Liver (tissue), 9 donors: ENCODE data around the gene TBCCD1. TPM values are rescaled to one million over a fixed set of nuclear protein-coding genes. Genes with fewer than 3 reads are reported as not detected.

Source experiments
- DNase-seq: peaks from one replicate; pipeline ENCODE4 v3.0.0-alpha.2; 2017; ENCODE audit warnings: low spot score
- H3K27ac ChIP-seq, 2 donors: one replicate each; pipeline ENCODE4 v1.7.0; 2013; ENCODE audit warnings: inconsistent platforms in 2 of 2, low read length in 2 of 2, control low read depth in 1 of 2, low read depth in 1 of 2, mild to moderate bottlenecking in 1 of 2
- H3K27me3 ChIP-seq, 4 donors: one replicate each; pipeline versions ENCODE4 v1.6.1 to v1.7.0; 2013; ENCODE audit warnings: low read length in 3 of 4, inconsistent platforms in 1 of 4, mild to moderate bottlenecking in 1 of 4, moderate library complexity in 1 of 4; ENCODE audit not compliant: control insufficient read depth in 4 of 4, insufficient read depth in 4 of 4
- H3K36me3 ChIP-seq, 4 donors: one replicate each; pipeline versions ENCODE4 v1.6.1 to v1.7.0; 2013; ENCODE audit warnings: low read length in 3 of 4, mild to moderate bottlenecking in 3 of 4, low read depth in 1 of 4, moderate library complexity in 1 of 4; ENCODE audit not compliant: control insufficient read depth in 4 of 4, insufficient read depth in 3 of 4
- H3K4me1 ChIP-seq, 4 donors: one replicate each; pipeline versions ENCODE4 v1.6.1 to v1.7.0; 2013; ENCODE audit warnings: low read length in 3 of 4, mild to moderate bottlenecking in 3 of 4, moderate library complexity in 1 of 4; ENCODE audit not compliant: control insufficient read depth in 4 of 4, insufficient read depth in 4 of 4
- H3K4me3 ChIP-seq, 3 donors: one replicate each; pipeline versions ENCODE4 v1.6.1 to v1.7.0; 2013; ENCODE audit warnings: low read length in 3 of 3, control low read depth in 1 of 3, low read depth in 1 of 3, mild to moderate bottlenecking in 1 of 3
- H3K9ac ChIP-seq, 2 donors: one replicate each; pipeline ENCODE4 v1.7.0; 2013; ENCODE audit warnings: low read length in 2 of 2, mild to moderate bottlenecking in 2 of 2, moderate library complexity in 2 of 2, control low read depth in 1 of 2, low read depth in 1 of 2
- H3K9me3 ChIP-seq, 4 donors: one replicate each; pipeline versions ENCODE4 v1.6.1 to v1.7.0; 2013; ENCODE audit warnings: low read length in 3 of 4; ENCODE audit not compliant: control insufficient read depth in 4 of 4
- ATF3 ChIP-seq: IDR thresholded peaks from 2 replicates; pipeline ENCODE4 v1.6.1; 2016; ENCODE audit warnings: antibody characterized with exemption
- FOXA2 ChIP-seq: IDR thresholded peaks from 2 replicates; pipeline ENCODE4 v1.6.1; 2016; ENCODE audit warnings: antibody characterized with exemption
- GABPA ChIP-seq, 2 donors: IDR thresholded peaks in 1 of 2; conservative IDR thresholded peaks in 1 of 2; 2 replicates each; pipeline ENCODE4 v1.6.1; 2016; ENCODE audit warnings: antibody characterized with exemption in 2 of 2, mild to moderate bottlenecking in 1 of 2, moderate library complexity in 1 of 2
- HNF4A ChIP-seq, 2 donors: conservative IDR thresholded peaks; 2 replicates each; pipeline ENCODE4 v1.6.1; 2016; ENCODE audit warnings: antibody characterized with exemption in 2 of 2, mild to moderate bottlenecking in 2 of 2
- JUND ChIP-seq, 2 donors: IDR thresholded peaks; 2 replicates each; pipeline ENCODE4 v1.6.1; 2016; ENCODE audit warnings: antibody characterized with exemption in 2 of 2
- NR2F2 ChIP-seq: IDR thresholded peaks from 2 replicates; pipeline ENCODE4 v1.6.1; 2016; ENCODE audit warnings: antibody characterized with exemption
- RAD21 ChIP-seq, 2 donors: IDR thresholded peaks; 2 replicates each; pipeline ENCODE4 v1.6.1; 2016; ENCODE audit warnings: antibody characterized with exemption in 2 of 2, mild to moderate bottlenecking in 2 of 2
- REST ChIP-seq: IDR thresholded peaks from 2 replicates; pipeline ENCODE4 v1.6.1; 2016; ENCODE audit warnings: antibody characterized with exemption, mild to moderate bottlenecking
- RXRA ChIP-seq, 2 donors: IDR thresholded peaks; 2 replicates each; pipeline ENCODE4 v1.6.1; 2017 to 2018; ENCODE audit warnings: antibody characterized with exemption in 2 of 2, mild to moderate bottlenecking in 1 of 2
- SP1 ChIP-seq: IDR thresholded peaks from 2 replicates; pipeline ENCODE4 v1.6.1; 2018; ENCODE audit warnings: antibody characterized with exemption, mild to moderate bottlenecking
- TAF1 ChIP-seq: conservative IDR thresholded peaks from 2 replicates; pipeline ENCODE4 v1.6.1; 2016; ENCODE audit warnings: antibody characterized with exemption, mild to moderate bottlenecking
- YY1 ChIP-seq: IDR thresholded peaks from 2 replicates; pipeline ENCODE4 v1.6.1; 2016; ENCODE audit warnings: antibody characterized with exemption, mild to moderate bottlenecking
- WGBS: extraction: QIAGEN DNeasy Blood & Tissue Kit; methylation state at CpG from one replicate; pipeline ENCODE4 v1.1.7; 2013; 5-methylcytosine and 5-hydroxymethylcytosine counted together
- polyA plus RNA-seq, 2 donors: library from polyadenylated mRNA; stranded (reverse) in 1 of 2; unstranded in 1 of 2; fragments of 200-250 nt in 1 of 2; fragments of >200 nt in 1 of 2; fragmentation: Nextera tagmentation in 1 of 2; extraction: Ambion mirVana in 1 of 2; gene quantifications; one replicate each; pipeline versions ENCODE4 v1.2.1 to v1.2.3, GENCODE V29; 2013 to 2015
- total RNA-seq, 2 donors: library from RNA; depleted of rRNA; stranded (reverse); fragments of >200 nt; gene quantifications; one replicate each; pipeline ENCODE4 v1.2.3, GENCODE V29; 2014
- TF ChIP-seq, protein P1 (sequence below): fragments of 150-350 bp; IDR thresholded peaks from 2 replicates; pipeline ENCODE4 v1.5.1; 2017; ENCODE audit warnings: improper control_type of control experiment, low read depth, low read length; ENCODE audit not compliant: missing input control
- TF ChIP-seq, protein P2 (sequence below): IDR thresholded peaks from 2 replicates; pipeline ENCODE4 v1.6.1; 2016; ENCODE audit warnings: antibody characterized with exemption
- donor health status: healthy.
- donor health status: healthy.
- donor health status: healthy.
- donor health status: healthy.
- donor health status: healthy.

TBCCD1 gene
- total and polyA plus RNA-seq, 4 donors = 4.9 to 16.2 (median 10.6) TPM

DNA sequence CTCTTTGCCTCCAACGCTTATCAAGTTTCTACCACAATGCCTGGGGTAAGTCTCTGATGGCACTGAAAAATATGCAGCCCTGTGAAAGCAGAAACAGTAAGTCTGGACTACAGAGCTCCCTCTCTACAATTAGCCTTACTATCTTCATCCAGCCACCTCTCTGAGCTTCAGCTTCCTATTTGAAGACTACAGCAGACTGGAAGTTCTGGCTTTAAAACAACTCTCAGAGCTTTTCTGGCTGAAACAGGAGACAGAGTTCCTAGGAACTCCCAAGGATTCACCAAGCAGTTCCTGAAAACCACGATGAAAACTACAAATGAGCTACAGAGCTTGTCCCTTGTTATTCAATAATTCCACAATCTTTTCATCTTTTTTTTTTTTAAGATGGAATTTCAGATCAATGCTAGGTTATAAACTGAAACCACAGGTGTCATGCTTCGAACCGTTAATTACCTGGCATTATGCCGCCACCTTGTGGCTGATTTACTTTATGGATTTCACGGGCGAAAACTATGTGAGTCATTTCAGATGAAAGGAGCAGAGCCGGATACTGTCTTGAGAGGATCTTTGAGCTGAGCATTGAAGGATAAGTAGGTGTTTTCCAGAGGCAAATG is 26.8 kb downstream of the TBCCD1 start:
- H3K36me3 ChIP-seq = peaks cover 0 to 7% (median 2%) of the 10 kb centered on the region in 4 donors
- peaks cover 0 to 11% (median 0%) of the 10 kb centered on the region in 4 donors for H3K4me1 ChIP-seq
- no peak overlapping the region for H3K27ac ChIP-seq
- peak; percentile 73 for DNase-seq
- peak in 1 of 2 donors; percentile 59 for TF ChIP-seq JUND (IDR thresholded peaks at IDR 0.05)
- TF ChIP-seq, protein P1, sequence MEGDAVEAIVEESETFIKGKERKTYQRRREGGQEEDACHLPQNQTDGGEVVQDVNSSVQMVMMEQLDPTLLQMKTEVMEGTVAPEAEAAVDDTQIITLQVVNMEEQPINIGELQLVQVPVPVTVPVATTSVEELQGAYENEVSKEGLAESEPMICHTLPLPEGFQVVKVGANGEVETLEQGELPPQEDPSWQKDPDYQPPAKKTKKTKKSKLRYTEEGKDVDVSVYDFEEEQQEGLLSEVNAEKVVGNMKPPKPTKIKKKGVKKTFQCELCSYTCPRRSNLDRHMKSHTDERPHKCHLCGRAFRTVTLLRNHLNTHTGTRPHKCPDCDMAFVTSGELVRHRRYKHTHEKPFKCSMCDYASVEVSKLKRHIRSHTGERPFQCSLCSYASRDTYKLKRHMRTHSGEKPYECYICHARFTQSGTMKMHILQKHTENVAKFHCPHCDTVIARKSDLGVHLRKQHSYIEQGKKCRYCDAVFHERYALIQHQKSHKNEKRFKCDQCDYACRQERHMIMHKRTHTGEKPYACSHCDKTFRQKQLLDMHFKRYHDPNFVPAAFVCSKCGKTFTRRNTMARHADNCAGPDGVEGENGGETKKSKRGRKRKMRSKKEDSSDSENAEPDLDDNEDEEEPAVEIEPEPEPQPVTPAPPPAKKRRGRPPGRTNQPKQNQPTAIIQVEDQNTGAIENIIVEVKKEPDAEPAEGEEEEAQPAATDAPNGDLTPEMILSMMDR = peak; percentile 79
- TF ChIP-seq SP1 = no peak
- no peak for TF ChIP-seq FOXA2
- TF ChIP-seq NR2F2 = peak; percentile 32
- TF ChIP-seq RAD21 (IDR thresholded peaks at IDR 0.05) = peak; percentile 98
- H3K9ac ChIP-seq = peak overlapping the region; percentile 31 to 44
- no peaks in the 10 kb centered on the region for H3K9me3 ChIP-seq
- H3K27me3 ChIP-seq = no peaks in the 10 kb centered on the region
- H3K4me3 ChIP-seq = no peak overlapping the region
- 11% methylated on average over 8 of the region's 8 CpGs for WGBS

DNA sequence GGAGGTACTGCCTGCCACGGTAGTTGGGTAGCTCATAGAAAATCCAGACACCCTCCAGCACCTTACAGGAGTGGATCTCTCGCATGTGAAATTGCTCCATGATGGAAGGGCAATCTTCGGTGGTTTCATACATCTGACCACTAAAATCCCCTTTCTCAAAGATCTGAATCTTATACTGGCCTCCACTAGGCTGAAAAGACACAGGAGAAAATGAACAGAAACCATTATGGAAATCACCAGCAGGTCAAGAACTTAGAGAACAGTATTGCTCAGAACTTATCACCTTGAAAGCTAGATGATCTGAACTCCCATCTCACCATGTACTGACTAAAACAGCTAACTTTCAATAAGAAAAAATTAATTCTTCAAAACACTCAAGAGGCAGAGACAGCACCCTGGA is 28.4 kb downstream of the TBCCD1 start:
- Histone ChIP-seq H3K27ac (no peak overlapping the region), H3K4me1 (peaks cover 0 to 11% (median 0%) of the 10 kb centered on the region in 4 donors), H3K36me3 (peaks cover 0 to 4% (median 0%) of the 10 kb centered on the region in 4 donors), H3K9me3 (no peaks in the 10 kb centered on the region), H3K27me3 (no peaks in the 10 kb centered on the region), H3K9ac (no peak overlapping the region), H3K4me3 (no peak overlapping the region)
- TF ChIP-seq, protein P1 = no peak
- TF ChIP-seq JUND (IDR thresholded peaks at IDR 0.05) (no peak), GABPA (IDR thresholded peaks at IDR 0.05 in 1 of 2, conservative IDR thresholded peaks at IDR 0.05 in 1 of 2) (no peak), ATF3 (no peak)
- DNase-seq = no peak
- 95% methylated on average over 3 of the region's 3 CpGs for WGBS

DNA sequence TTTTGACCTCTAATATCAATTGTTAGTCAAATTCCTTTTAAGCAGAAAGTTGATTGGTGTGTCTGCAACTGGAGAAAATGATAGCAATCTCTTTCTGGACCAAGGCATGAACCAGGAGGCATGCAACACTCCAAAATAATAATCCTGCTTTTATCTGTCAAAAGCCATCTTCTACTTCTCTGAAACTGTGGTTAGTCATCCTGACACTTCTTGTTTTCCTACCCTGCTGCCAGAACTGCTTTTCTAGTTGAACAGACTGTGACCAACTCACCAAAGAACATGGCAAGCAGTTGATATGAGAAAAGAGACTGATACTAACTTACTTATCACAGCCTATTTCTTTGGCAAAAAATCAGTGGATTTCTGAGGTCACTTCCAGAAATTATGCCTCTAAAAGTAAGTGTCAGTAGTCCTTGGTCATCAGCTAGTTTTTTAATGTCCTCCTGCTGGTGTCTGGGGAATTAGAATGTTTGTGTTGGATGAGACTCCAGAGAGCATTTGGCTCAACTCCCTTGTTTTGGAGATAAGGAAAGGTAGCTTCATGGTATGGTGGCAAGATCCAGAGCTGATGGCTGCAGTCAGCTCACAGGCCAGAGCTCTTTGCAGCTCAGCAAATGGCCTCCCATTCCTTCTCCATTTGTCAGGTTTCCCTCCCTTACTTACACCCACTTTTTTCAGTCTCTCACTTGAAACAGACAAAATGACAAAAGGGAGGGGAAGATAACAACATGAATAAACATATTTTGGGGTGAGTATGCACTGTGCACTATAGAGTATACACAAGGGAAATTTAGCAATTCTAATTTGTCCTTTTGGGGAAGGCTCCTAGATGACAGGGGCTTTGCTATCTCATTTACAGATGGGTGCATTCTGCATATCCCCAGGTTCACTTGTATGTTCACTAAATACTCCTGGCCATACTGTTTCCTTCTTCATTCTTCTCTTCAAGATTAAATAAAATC is 30.0 kb downstream of the TBCCD1 start:
- Histone ChIP-seq H3K9ac (no peak overlapping the region), H3K4me3 (no peak overlapping the region), H3K27me3 (no peaks in the 10 kb centered on the region), H3K36me3 (peaks cover 0 to 4% (median 0%) of the 10 kb centered on the region in 4 donors), H3K4me1 (peaks cover 0 to 11% (median 0%) of the 10 kb centered on the region in 4 donors), H3K9me3 (no peaks in the 10 kb centered on the region), H3K27ac (no peak overlapping the region)
- DNase-seq = no peak
- TF ChIP-seq HNF4A (conservative IDR thresholded peaks at IDR 0.05) (peak in 1 of 2 donors; percentile 8), RAD21 (IDR thresholded peaks at IDR 0.05) (peak; percentile 42 to 55), REST (no peak), RXRA (IDR thresholded peaks at IDR 0.05) (no peak), TAF1 (no peak), SP1 (no peak), YY1 (no peak)
- TF ChIP-seq, protein P2, sequence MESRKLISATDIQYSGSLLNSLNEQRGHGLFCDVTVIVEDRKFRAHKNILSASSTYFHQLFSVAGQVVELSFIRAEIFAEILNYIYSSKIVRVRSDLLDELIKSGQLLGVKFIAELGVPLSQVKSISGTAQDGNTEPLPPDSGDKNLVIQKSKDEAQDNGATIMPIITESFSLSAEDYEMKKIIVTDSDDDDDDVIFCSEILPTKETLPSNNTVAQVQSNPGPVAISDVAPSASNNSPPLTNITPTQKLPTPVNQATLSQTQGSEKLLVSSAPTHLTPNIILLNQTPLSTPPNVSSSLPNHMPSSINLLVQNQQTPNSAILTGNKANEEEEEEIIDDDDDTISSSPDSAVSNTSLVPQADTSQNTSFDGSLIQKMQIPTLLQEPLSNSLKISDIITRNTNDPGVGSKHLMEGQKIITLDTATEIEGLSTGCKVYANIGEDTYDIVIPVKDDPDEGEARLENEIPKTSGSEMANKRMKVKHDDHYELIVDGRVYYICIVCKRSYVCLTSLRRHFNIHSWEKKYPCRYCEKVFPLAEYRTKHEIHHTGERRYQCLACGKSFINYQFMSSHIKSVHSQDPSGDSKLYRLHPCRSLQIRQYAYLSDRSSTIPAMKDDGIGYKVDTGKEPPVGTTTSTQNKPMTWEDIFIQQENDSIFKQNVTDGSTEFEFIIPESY = no peak
